Colonic mucosa (tissue), 4 donors: ENCODE measurements around the gene PTER. TPM values are rescaled to one million over a fixed set of nuclear protein-coding genes. Genes with fewer than 3 reads are reported as not detected.

Experiments used
- DNase-seq: peaks from one replicate; pipeline ENCODE4 v3.0.0-alpha.2; 2020
- H3K27ac ChIP-seq: fragments of 200-600 bp; one replicate; pipeline ENCODE4 v1.8.0; 2021
- H3K27me3 ChIP-seq: fragments of 200-600 bp; one replicate; pipeline ENCODE4 v1.8.0; 2021
- H3K36me3 ChIP-seq: fragments of 200-600 bp; one replicate; pipeline ENCODE4 v1.8.0; 2021
- H3K4me1 ChIP-seq: fragments of 200-600 bp; one replicate; pipeline ENCODE4 v1.8.0; 2021; ENCODE audit warnings: mild to moderate bottlenecking
- H3K4me3 ChIP-seq: fragments of 200-600 bp; one replicate; pipeline ENCODE4 v1.8.0; 2021
- H3K9ac ChIP-seq, 2 donors: one replicate each; pipeline ENCODE4 v1.7.0; 2013; ENCODE audit warnings: control low read depth in 2 of 2, low read depth in 2 of 2, low read length in 2 of 2
- H3K9me3 ChIP-seq: fragments of 200-600 bp; one replicate; pipeline ENCODE4 v1.8.0; 2021
- CTCF ChIP-seq: fragments of 200-600 bp; IDR thresholded peaks from one replicate; pipeline ENCODE4 v1.8.0; 2022; ENCODE audit warnings: antibody characterized with exemption, mild to moderate bottlenecking
- intact Hi-C: fragments of 100-400 bp; cut with DNase I; formaldehyde crosslinking; loops from one replicate; pipeline ENCODE4 v1.14.1; 2022
- total RNA-seq, 2 donors: library from RNA; stranded (reverse); fragmentation: NEBNext Ultra II Directional in 1 of 2; extraction: Animal tissue kit (Norgen Biotek cat#: 25700) in 1 of 2; gene quantifications; one replicate each; pipeline ENCODE4 v1.2.1, GENCODE V29; 2021
- donor health status: healthy.
- donor health status: DM: no; HTN: no; CAD: no.
- donor health status: DM: no; HTN: no; CAD: no.

Gene PTER
- total RNA-seq, 2 donors from 2014 or later: 14.1 to 20.5 TPM

DNA sequence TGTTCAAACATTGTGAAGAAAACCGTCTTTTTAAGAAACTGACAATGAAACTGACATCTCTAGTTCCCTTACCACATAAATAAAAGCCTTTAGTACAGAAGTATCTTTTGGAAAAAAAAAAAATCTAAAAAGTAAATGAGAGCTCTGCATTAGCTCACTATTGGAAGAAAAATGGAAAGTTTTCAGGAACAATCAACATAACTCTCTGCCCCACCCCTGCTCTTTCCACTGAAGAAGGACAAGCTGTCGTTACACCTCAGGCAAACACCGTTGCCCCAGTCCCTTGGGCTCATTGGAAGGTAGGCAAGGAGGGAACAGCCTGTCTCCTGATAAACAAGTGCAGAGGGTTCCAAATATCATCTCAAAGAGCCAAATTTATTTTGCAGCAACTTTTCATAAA lies 107.3 kb downstream of the PTER start:
- Histone ChIP-seq H3K27ac (no peak overlapping the region), H3K4me1 (no peaks in the 10 kb centered on the region), H3K9ac (no peak overlapping the region), H3K27me3 (no peaks in the 10 kb centered on the region), H3K9me3 (no peaks in the 10 kb centered on the region), H3K4me3 (no peak overlapping the region), H3K36me3 (no peaks in the 10 kb centered on the region)
- TF ChIP-seq CTCF: no peak
- intact Hi-C loops: no loop called here
- no peak for DNase-seq

GRCh38 chr10:16544591-16544990 lies 107.8 kb downstream of the PTER start:
- H3K9ac ChIP-seq: no peak overlapping the region
- no peaks in the 10 kb centered on the region for H3K4me1 ChIP-seq
- H3K4me3 ChIP-seq: no peak overlapping the region
- no peaks in the 10 kb centered on the region for H3K9me3 ChIP-seq
- DNase-seq: no peak
- intact Hi-C loops: no loop called here
- H3K36me3 ChIP-seq: no peaks in the 10 kb centered on the region
- TF ChIP-seq CTCF: no peak
- H3K27ac ChIP-seq: no peak overlapping the region
- no peaks in the 10 kb centered on the region for H3K27me3 ChIP-seq

- TF ChIP-seq CTCF: peak; percentile 29
- no peak overlapping the region for H3K4me3 ChIP-seq
- H3K9me3 ChIP-seq: no peaks in the 10 kb centered on the region
- intact Hi-C loops: no loop called here
- H3K4me1 ChIP-seq: no peaks in the 10 kb centered on the region
- H3K36me3 ChIP-seq: no peaks in the 10 kb centered on the region
- no peak overlapping the region for H3K27ac ChIP-seq
- no peaks in the 10 kb centered on the region for H3K27me3 ChIP-seq
- H3K9ac ChIP-seq: no peak overlapping the region
- DNase-seq: no peak
Observed at GRCh38 chr10:16545116-16545736, 108.4 kb downstream of the PTER start.

DNA sequence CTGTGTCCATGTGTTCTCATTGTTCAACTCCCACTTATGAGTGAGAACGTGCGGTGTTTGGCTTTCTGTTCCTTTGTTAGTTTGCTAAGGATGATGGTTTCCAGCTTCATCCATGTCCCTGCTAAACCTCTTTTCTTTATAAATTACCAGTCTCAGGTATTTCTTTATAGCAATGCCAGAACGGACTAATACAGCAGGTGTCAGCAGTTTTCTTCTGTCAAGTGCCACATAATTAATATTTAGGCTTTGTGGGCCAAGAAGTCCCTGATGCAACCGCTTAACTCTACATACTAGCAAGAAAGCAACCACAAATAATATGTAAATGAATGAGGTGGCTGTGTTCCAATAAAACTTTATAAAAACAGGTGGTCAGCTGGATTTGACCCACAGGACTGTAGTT lies 111.2 kb downstream of the PTER start:
- H3K36me3 ChIP-seq: no peaks in the 10 kb centered on the region
- H3K9ac ChIP-seq: no peak overlapping the region
- intact Hi-C loops: no loop called here
- DNase-seq: no peak
- no peaks in the 10 kb centered on the region for H3K9me3 ChIP-seq
- no peaks in the 10 kb centered on the region for H3K27me3 ChIP-seq
- H3K27ac ChIP-seq: no peak overlapping the region
- TF ChIP-seq CTCF: no peak
- H3K4me1 ChIP-seq: no peaks in the 10 kb centered on the region
- H3K4me3 ChIP-seq: no peak overlapping the region

DNA sequence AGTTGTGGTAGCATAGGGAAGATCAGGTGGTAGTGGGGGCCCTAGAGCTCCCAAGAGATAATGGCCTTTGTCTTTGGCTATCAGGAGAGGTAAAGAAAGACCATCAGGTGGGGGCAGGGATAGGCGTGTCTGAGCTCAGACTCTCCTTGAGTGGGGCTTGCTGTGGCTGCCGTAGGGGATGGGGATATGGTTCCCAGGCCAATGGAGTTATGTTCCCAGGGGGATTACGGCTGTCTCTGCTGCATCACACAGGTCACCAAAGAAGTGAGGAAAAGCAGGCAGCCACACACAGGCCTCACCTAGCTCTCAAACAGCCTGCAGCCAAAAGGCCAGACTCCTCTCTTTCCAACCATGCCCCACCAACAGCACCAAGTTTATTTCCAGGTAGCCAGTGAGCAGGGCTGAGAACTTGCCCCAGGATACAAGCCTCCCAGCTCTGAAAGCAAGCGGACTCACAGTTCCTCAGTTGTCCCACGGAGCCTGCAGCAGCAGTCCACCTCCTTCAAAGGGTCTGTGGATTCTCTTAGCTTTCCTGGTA lies 122.5 kb downstream of the PTER start:
- no peak for DNase-seq
- H3K36me3 ChIP-seq: no peaks in the 10 kb centered on the region
- no peaks in the 10 kb centered on the region for H3K27me3 ChIP-seq
- no peaks in the 10 kb centered on the region for H3K9me3 ChIP-seq
- no peak overlapping the region for H3K27ac ChIP-seq
- TF ChIP-seq CTCF: no peak
- no peaks in the 10 kb centered on the region for H3K4me1 ChIP-seq
- H3K4me3 ChIP-seq: no peak overlapping the region
- intact Hi-C loops: no loop called here
- no peak overlapping the region for H3K9ac ChIP-seq
